ENCODE data around the gene STAC3. TPM values are rescaled to one million over a fixed set of nuclear protein-coding genes. Genes with fewer than 3 reads are reported as not detected.
A peak's percentile ranks its signal among the peaks of the same experiment; 100 is the strongest.

STAC3 gene
- total and polyA plus RNA-seq, 2 of the 13 experiments (the other 11 are each of a cell fraction or from before 2014, with no cell fraction given) = 0.18 to 0.22 TPM

DNA sequence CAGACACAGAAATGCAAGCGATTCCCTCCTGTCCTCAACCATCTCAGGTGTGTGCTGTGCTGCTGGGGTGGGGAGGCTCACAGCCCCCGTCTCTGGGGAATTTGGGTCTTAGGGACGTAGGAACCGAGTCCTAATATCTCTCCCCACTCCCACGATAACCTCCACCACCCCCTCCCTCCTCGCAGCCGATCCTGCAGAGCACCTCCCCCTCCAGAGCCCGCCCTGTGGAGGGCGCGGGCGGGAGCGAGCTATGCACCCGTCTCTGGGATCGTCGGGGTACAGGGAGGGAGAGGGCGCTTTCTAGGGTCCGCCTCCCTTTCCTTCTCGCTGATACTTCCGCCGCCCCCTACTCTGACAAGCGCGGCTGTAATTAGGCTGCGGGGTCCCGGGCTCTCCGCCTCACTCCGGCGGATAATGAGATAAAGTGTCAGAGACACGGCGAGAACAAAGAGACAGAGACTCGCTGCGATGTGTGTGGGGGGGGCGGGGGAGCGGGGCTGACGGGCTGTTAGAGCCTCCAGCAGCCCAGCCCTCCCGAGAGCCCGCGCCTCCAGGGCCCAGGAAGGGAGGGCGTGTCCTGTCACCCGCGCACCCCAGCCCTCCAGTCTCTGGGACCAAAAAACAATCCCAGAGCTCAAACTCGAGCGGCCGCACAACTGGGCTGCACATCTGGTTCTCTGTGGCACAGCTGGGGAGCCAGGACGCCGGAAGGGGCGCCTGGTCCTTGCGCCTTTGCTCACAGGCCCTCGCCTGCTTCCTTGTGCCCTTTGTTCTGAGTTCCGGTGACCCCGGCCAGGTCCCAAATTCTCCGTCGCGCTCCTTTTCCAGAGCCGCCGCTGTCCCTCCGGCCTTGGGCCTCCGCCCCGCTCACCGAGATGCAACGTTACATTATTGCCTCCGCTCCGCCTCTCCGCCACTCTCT, 12.8 kb downstream of the STAC3 start (continued):
- TF ChIP-seq EHMT2 (IDR thresholded peaks at IDR 0.05; ENCODE audit: borderline replicate concordance, low read depth, low read length) (no peak), THAP11 (CRISPR knock-in tag; IDR thresholded peaks at IDR 0.05) (no peak), ZSCAN29 (CRISPR knock-in tag; conservative IDR thresholded peaks at IDR 0.05) (0 out of 2 replicates have a peak, but pooled peaks have one; percentile 7), POLR2G (IDR thresholded peaks at IDR 0.05; ENCODE audit: low read depth, low read length) (peak; percentile 54), KDM2A (CRISPR knock-in tag; IDR thresholded peaks at IDR 0.05; ENCODE audit: borderline replicate concordance, low read depth) (peak; percentile 53), HNF4G (IDR thresholded peaks at IDR 0.05; ENCODE audit: borderline replicate concordance, low read depth, low read length) (no peak), HNF4G (CRISPR knock-in tag; IDR thresholded peaks at IDR 0.05; ENCODE audit: borderline replicate concordance, low read depth) (no peak), HOXA3 (CRISPR knock-in tag; IDR thresholded peaks at IDR 0.05) (no peak), ZNF577 (CRISPR knock-in tag; IDR thresholded peaks at IDR 0.05; ENCODE audit: borderline replicate concordance, low read depth) (no peak), FOXA1 (IDR thresholded peaks at IDR 0.05) (no peak), FOXA1 (CRISPR knock-in tag; IDR thresholded peaks at IDR 0.05) (no peak), NFE2L2 (IDR thresholded peaks at IDR 0.05; ENCODE audit: low read length) (no peak), ZMYM4 (CRISPR knock-in tag; IDR thresholded peaks at IDR 0.05) (no peak), SOX6 (IDR thresholded peaks at IDR 0.05) (no peak), SOX6 (CRISPR knock-in tag; IDR thresholded peaks at IDR 0.05) (peak; percentile 2; the same call in 1 of the 2 replicates), ZNF274 (CRISPR knock-in tag; IDR thresholded peaks at IDR 0.05) (no peak), ZHX2 (IDR thresholded peaks at IDR 0.05; ENCODE audit: low read depth) (no peak), ZHX2 (CRISPR knock-in tag; IDR thresholded peaks at IDR 0.05; ENCODE audit: borderline replicate concordance) (no peak), ZFP82 (CRISPR knock-in tag; IDR thresholded peaks at IDR 0.05; ENCODE audit: borderline replicate concordance) (0 out of 2 replicates have a peak, but pooled peaks have one; percentile 52), ZNF33A (CRISPR knock-in tag; IDR thresholded peaks at IDR 0.05; ENCODE audit: borderline replicate concordance) (no peak), ZMYM2 (CRISPR knock-in tag; IDR thresholded peaks at IDR 0.05) (no peak), SMC3 (IDR thresholded peaks at IDR 0.05; ENCODE audit: low read length) (no peak), GABPA (IDR thresholded peaks at IDR 0.05; ENCODE audit: low read depth, low read length) (no peak), GABPA (CRISPR knock-in tag; IDR thresholded peaks at IDR 0.05; ENCODE audit: low read depth) (no peak)
- TF ChIP-seq, protein P1, sequence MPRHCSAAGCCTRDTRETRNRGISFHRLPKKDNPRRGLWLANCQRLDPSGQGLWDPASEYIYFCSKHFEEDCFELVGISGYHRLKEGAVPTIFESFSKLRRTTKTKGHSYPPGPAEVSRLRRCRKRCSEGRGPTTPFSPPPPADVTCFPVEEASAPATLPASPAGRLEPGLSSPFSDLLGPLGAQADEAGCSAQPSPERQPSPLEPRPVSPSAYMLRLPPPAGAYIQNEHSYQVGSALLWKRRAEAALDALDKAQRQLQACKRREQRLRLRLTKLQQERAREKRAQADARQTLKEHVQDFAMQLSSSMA (CRISPR knock-in tag; IDR thresholded peaks at IDR 0.05) = no peak
